Esophagus (tissue), 2 donors: ENCODE data around the gene TEX28. TPM values are rescaled to one million over a fixed set of nuclear protein-coding genes. Genes with fewer than 3 reads are reported as not detected.
"Not testable (repeated sequence)": the region's sequence is repeated elsewhere in the genome, so short reads cannot be mapped to it uniquely, and the experiment has no call there.

Source experiments
- H3K27ac ChIP-seq, 2 donors: one replicate each; pipeline ENCODE4 v1.5.1; 2013; ENCODE audit warnings: low read depth in 2 of 2, mild to moderate bottlenecking in 2 of 2, inconsistent platforms in 1 of 2, low read length in 1 of 2, moderate library complexity in 1 of 2
- H3K27me3 ChIP-seq, 2 donors: one replicate each; pipeline ENCODE4 v1.6.1; 2013; ENCODE audit warnings: low read length in 2 of 2, control low read depth in 1 of 2, mild to moderate bottlenecking in 1 of 2; ENCODE audit not compliant: insufficient read depth in 2 of 2, control insufficient read depth in 1 of 2
- H3K36me3 ChIP-seq, 2 donors: one replicate each; pipeline ENCODE4 v1.6.1; 2013; ENCODE audit warnings: low read length in 1 of 2; ENCODE audit not compliant: control insufficient read depth in 2 of 2, insufficient read depth in 2 of 2
- H3K4me1 ChIP-seq, 2 donors: one replicate each; pipeline ENCODE4 v1.6.1; 2013; ENCODE audit warnings: low read length in 1 of 2; ENCODE audit not compliant: control insufficient read depth in 2 of 2, insufficient read depth in 2 of 2
- H3K4me3 ChIP-seq, 2 donors: one replicate each; pipeline ENCODE4 v1.5.1; 2013; ENCODE audit warnings: low read length in 2 of 2, mild to moderate bottlenecking in 2 of 2, low read depth in 1 of 2, moderate library complexity in 1 of 2
- H3K9me3 ChIP-seq, 2 donors: one replicate each; pipeline ENCODE4 v1.6.1; 2013; ENCODE audit warnings: mild to moderate bottlenecking in 2 of 2, low read depth in 1 of 2, low read length in 1 of 2, moderate library complexity in 1 of 2; ENCODE audit not compliant: control insufficient read depth in 2 of 2, insufficient read depth in 1 of 2
- WGBS, 2 donors: extraction: QIAGEN DNeasy Blood & Tissue Kit; methylation state at CpG; one replicate each; pipeline ENCODE4 v1.1.7; 2013; 5-methylcytosine and 5-hydroxymethylcytosine counted together
- polyA plus RNA-seq, 2 donors: library from polyadenylated mRNA; stranded (reverse); fragments of 200-250 nt; gene quantifications; one replicate each; pipeline ENCODE4 v1.2.3, GENCODE V29; 2013
- donor health status: healthy with polysubstance abuse.
- donor health status: Bipolar disorder and iron deficiency.

The TEX28 gene
- polyA plus RNA-seq, 2 donors = not detected

DNA sequence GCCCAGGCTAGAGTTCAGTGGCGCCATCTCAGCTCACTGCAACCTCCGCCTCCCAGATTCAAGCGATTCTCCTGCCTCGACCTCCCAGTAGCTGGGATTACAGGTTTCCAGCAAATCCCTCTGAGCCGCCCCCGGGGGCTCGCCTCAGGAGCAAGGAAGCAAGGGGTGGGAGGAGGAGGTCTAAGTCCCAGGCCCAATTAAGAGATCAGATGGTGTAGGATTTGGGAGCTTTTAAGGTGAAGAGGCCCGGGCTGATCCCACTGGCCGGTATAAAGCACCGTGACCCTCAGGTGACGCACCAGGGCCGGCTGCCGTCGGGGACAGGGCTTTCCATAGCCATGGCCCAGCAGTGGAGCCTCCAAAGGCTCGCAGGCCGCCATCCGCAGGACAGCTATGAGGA is 37.6 kb downstream of the TEX28 start, which contains the start of gene OPN1MW3:
TSS of gene OPN1MW3 (plus strand) at position 301 of the 400 bp plus-strand sequence. CDS start at position 339, 38 bp downstream.
- H3K9me3 ChIP-seq, H3K27ac ChIP-seq, H3K36me3 ChIP-seq, H3K4me1 ChIP-seq, H3K4me3 ChIP-seq, H3K27me3 ChIP-seq: not testable (repeated sequence)
- no CpG with 5 or more reads among the region's 17 CpGs for WGBS, 2 donors

- not testable (repeated sequence) for H3K9me3 ChIP-seq, H3K4me1 ChIP-seq, H3K4me3 ChIP-seq, H3K27ac ChIP-seq, H3K36me3 ChIP-seq, H3K27me3 ChIP-seq
- WGBS, 2 donors = no CpG with 5 or more reads among the region's 10 CpGs
Observed at GRCh38 chrX:154248076-154248475, 46.8 kb downstream of the TEX28 start.

DNA sequence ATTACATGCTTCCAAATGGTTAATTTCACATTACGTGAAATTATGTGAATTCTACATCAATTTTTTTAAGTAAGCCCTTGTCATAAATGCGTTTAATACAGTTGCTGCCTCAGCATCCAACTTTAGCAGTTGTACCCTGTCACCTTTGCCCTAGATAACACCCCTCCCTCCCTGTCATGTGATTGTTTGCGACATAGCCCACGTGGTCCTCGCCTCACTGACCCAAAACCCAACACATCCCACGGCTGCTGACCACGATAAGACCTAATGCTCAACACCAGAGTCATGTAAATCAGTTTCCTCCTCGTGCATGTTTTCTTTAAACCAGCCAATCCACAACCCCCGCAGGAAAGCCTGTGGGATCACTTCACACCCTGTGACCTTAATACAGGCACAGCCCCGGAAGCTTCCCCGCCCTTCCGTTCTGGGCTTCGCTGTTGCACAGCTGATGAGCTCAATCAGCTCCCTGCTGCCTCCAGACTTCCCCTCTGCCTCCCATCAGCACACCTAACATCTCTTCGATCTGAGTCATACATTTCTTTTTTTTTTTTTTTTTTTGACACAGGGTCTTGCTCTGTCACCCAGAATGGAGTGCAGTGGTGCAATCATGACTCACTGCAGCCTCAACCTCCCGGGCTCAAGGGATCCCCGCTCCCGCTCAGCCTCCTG is 47.4 kb downstream of the TEX28 start:
- H3K4me3 ChIP-seq, H3K27ac ChIP-seq, H3K27me3 ChIP-seq, H3K36me3 ChIP-seq, H3K4me1 ChIP-seq, H3K9me3 ChIP-seq: not testable (repeated sequence)
- no CpG with 5 or more reads among the region's 17 CpGs for WGBS, 2 donors

- H3K27me3 ChIP-seq, H3K4me1 ChIP-seq, H3K9me3 ChIP-seq, H3K36me3 ChIP-seq, H3K4me3 ChIP-seq, H3K27ac ChIP-seq: not testable (repeated sequence)
- 74% methylated on average over 6 of the region's 8 CpGs; no CpG with 5 or more reads in 1 of the 2 donors for WGBS, 2 donors
Observed at GRCh38 chrX:154239982-154240503, 54.9 kb downstream of the TEX28 start.

GRCh38 chrX:154238939-154239559 is 55.9 kb downstream of the TEX28 start:
- H3K4me3 ChIP-seq, H3K9me3 ChIP-seq, H3K36me3 ChIP-seq, H3K4me1 ChIP-seq, H3K27me3 ChIP-seq, H3K27ac ChIP-seq: not testable (repeated sequence)
- 75% methylated on average over 8 of the region's 11 CpGs; no CpG with 5 or more reads in 1 of the 2 donors for WGBS, 2 donors

DNA sequence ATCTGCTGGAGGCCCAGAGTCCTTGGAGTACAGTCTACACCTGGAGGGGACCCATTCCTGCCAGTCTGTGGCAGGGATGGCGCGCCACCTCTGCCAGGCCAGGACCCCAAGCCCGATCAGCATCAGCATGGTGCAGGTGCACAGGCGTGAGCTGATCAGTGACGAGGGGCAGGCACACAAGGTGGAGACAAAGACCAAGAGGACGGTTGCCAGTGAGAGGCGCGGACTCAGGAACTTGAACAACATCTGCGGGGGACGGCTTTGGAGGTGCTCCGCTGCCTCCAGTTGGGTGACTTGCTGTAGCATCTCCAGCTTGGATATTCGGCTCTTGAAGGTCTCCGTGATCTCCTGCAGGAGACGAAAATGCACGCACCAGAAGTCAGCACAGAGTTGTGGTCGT is 61.3 kb downstream of the TEX28 start:
- not testable (repeated sequence) for H3K4me1 ChIP-seq, H3K4me3 ChIP-seq, H3K27me3 ChIP-seq, H3K27ac ChIP-seq, H3K9me3 ChIP-seq, H3K36me3 ChIP-seq
- WGBS, 2 donors = no CpG with 5 or more reads among the region's 16 CpGs

DNA sequence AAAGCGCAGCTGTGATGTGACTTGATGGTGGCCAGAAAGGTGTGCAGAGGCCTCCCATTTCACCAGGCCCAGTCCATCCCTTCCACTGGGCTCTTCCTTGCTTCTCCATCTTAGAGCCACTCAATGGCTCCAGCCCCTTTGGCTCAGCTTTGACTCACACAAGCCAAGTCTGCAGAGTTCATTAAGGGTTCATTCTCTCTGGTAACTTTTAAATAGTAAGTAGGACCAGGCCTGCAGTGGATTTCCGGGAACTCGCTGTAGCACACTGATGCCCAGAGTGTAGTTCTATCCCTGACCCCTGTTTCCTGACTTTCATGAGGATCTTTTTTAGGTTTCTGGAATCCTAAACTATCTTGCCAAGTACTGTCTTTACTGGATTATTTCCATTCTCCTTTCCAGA is 63.5 kb downstream of the TEX28 start:
- H3K9me3 ChIP-seq = not testable (repeated sequence)

DNA sequence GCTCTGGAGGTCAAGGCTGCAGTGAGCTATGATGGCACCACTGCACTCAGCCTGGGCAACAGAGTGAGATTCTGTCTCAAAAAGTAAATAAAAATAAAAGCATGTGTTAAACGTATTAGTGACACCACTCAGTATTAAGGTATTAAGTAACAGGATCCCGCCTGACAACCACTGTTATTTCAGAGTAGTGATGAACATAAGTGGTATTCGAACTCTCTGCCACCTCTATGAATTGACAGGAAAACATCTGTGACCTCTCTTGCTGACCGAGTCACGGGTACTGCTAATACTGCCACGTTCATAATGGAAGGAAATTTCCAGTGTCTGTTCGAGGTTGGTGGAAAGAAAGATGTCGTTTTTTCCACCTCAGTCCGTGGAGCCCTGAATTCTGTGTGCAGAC is 68.2 kb downstream of the TEX28 start:
- WGBS, 2 donors = no CpG with 5 or more reads among the region's 9 CpGs
- H3K27ac ChIP-seq = not testable (repeated sequence)

More for the DNA sequence above, 63.5 kb downstream of the TEX28 start:
- H3K4me3 ChIP-seq, H3K36me3 ChIP-seq, H3K27me3 ChIP-seq, H3K27ac ChIP-seq, H3K4me1 ChIP-seq: not testable (repeated sequence)
- no CpG with 5 or more reads among the region's 3 CpGs for WGBS, 2 donors

DNA sequence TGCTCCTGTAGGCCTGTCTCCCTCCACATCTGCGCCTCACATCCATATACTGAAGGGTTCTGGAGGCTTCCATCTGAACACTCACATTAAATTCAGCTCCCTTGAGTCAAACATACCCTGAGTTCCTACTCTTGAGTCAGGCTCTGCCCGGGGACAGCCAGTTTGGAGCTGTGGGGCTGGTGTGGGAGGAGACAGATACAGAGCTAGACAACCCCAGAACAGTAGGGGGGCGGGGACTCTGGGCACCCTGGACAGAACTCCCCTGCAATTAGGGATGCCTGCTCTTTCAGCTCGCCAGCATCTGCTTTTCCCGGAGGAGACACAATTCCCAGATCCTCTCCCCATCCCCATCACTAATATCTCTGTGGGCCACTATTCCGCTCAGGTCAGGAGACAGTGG is 69.6 kb downstream of the TEX28 start:
- H3K4me1 ChIP-seq, H3K9me3 ChIP-seq, H3K27me3 ChIP-seq, H3K27ac ChIP-seq, H3K4me3 ChIP-seq, H3K36me3 ChIP-seq: not testable (repeated sequence)
- WGBS, 2 donors = no CpG with 5 or more reads among the region's 6 CpGs

More for the DNA sequence above, 68.2 kb downstream of the TEX28 start:
- not testable (repeated sequence) for H3K9me3 ChIP-seq, H3K36me3 ChIP-seq, H3K4me3 ChIP-seq, H3K27me3 ChIP-seq, H3K4me1 ChIP-seq
